HUDEP-2 (cell line): ENCODE data around the gene MYO1E.

Source experiments
- DNase-seq, 76 experiments: peaks; one replicate each; lab custom pipeline; 2025; ENCODE audit not compliant: unreplicated experiment in 76 of 76; lab: John Stamatoyannopoulos, UW

Gene MYO1E

DNA sequence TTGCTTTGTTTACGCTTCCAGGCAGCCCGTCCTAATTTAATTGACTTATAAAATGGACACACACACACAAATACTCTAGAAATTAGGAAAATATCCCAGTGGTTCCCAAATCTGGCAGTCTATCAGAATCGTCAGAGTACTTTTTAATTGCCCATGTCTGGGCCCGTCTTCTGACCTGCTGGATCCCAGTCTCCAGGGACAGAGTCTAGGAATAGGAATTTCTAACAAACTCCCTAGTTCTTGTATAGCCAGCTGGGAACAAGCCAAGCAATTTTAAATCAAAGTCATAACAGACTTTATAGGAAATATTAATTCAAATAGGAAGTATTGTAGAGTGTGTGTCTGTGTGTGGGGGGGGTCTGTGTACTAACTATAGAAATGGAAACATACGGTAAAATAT is 132.6 kb downstream of the MYO1E start:
- DNase-seq, result no peak

DNA sequence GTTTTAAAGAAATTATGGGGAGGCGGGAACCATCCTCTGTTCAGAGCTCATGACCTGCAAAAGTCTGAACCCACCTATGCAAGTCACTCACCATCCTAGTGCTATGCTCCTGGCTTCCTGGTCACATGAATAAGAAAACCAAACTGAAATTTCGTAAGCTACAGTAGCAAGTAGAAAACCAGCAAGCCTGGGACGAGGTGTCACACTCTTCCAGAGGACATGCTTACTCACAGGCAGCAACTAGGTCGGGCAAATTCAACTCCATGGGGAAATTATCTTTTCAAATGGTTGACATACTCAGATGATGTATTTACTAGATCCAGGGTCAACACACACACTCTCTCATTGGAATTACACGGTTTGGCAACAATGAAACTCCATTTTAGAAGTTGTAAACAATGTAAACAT is 134.7 kb downstream of the MYO1E start:
- no peak for DNase-seq

DNA sequence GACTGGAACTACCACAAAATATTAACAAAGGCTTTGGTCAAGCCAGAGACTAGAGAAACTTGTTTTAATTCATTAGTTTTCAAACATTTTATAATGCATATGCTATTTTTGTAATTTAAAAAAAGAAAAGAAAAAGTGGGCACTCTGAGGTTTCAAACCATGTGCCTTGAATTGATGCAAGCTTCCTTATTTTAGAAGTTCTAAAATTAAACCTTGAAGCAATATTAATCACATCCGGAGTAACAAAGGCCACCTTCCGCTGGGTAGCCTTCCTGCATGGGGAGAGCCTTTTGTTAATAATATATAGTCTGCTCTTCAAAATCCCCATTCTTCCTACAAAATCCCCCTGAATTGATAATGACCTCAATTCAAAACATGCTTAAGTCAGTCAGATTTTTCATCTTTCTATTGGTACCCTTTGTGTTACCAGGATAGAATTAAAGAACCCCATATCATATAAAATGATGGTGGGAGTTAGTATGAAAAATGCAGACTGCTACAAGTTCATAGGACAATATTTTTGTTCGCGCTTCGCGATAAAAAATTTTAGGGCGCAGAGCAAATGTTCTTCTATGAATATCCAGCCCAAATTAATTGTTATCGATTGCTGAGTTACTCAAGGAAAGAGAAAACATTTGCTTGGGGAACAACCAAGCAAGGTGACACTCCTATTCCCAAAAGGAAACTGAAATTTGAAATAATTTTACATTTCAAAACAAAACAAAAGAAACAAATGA is 135.4 kb downstream of the MYO1E start:
- no peak for DNase-seq

DNA sequence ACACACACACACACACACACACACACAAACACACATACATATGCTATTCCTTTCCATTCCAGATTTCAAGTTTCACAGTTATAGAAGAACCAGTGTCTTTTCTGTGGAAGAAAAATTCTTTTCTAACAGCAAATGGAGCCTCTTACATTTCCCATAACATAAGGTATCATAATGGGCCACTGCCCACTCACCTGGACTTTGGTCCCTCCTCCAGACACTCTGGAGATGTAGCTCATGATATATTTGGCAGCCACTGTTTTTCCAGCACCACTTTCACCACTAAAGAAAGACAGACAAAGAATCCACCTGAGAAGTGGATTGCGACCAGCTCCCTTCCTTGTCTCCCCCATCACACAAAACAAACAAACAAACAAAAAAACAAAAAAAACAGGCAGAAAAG is 136.3 kb downstream of the MYO1E start:
- DNase-seq, result no peak

DNA sequence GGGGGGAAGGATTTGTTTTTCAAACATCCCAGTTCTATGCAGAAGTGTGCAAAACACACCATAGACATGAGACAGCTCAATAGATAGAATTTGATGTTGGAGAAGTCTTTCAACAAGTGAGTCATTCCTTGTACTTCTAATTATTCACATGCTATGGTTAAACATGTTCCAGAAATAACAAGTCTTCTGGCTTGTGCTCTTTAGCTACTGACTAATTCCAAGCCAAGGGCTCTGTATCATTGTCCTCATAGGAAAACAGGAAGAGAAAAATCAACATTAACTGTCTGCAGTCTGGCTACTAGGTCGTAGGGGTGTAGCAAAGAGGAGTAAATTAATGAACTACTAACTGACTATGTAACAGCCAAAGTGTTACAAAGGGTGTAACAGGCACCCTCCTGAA is 140.2 kb downstream of the MYO1E start:
- DNase-seq, result no peak

DNA sequence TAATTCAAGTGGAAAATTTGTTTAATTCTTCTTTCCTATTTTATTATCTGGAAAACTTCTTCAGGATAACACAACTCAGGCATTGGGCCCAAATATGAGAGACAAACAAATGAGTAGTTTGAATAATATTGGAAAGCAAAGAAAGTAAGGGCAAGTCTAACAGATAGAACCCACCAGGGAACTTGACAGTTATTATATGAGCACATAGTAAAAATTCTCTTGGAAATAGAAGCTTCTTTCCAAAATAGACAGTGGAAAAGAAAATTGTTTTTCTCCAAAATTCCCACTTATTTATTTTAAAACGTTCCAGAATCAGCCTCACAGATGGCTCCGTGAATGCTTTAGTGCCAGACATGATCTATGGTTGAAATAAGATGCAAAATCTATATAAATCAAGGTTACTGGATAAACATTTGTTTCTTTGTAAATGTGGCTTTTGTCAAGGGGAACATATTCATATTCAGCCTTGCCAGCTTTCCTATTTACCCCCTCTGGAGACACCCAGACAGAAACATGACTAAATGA is 142.1 kb downstream of the MYO1E start:
- DNase-seq, result no peak

DNA sequence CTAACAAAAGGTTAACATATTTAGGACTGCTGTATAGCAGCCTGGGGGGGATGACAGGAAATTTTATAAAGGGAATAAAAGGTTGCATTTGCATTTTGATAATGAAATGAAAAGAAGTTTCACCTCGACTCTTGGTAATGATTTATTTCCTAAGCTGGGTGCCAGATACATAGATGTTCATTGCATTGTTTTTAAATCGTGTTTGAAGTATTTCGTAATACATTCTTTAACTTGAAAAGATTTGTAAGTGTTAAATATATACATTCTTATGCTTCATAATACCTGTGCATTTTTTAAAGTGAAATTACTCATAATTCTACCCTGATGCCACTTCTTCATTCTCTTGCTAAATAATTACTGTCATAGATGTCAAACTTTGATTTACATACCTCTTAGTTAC is 143.2 kb downstream of the MYO1E start:
- no peak for DNase-seq

DNA sequence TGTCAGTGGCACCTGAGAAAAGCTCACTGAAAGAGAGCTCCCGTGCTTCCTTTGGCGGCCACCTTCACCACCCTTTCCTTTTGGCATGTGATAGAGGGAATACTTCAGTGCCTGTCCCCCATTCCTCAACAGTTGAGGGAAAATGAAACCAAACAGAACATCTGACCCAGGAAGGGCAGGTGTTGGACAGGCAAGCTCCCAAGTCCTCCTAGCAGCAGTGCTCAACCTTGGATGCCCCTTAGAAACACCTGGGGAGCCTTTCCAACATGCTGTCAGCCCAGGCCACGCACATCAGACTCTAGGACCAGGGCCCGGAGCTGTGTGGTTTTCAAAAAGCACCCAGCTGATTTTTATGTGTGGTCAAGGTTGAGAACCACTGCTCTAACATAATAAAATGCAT is 143.7 kb downstream of the MYO1E start:
- DNase-seq, result no peak

DNA sequence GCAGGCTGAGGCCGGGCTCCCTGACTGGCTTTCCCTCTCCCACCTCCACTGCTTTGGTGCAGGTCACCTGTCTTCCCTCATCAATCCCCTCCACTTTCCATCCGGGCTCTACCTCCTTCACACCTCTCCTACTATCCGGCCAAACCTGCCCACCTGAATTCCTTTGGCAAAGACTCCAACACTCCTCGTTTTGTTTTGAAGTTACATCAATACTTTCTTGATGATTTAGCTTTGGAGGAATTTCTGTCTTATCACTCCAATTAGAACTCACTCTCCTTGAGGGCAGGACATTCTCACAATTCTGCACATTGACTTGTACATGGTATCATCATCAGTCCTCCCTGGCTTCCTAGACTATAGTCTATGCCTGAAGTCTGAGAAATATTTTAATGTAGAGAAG is 145.7 kb downstream of the MYO1E start:
- no peak for DNase-seq

DNA sequence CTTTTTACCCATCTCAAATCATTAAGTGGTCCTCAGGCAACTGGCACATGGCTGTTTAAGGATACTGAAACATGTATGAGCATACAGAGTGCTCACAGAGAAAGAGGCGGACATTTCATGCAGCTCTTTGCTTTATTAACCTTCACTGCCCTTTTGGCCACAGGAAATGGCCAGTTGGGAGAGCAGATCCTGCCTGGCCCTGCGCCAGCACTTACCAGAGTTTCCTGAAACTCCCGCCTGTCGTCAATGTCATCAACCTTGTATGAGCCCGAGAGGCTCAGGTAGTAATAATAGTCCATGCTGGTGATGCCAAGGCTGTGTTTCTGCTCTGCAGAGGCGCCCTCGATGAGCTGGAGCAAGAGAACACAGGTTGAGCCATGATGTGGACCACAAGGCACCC is 148.2 kb downstream of the MYO1E start:
- no peak for DNase-seq

DNA sequence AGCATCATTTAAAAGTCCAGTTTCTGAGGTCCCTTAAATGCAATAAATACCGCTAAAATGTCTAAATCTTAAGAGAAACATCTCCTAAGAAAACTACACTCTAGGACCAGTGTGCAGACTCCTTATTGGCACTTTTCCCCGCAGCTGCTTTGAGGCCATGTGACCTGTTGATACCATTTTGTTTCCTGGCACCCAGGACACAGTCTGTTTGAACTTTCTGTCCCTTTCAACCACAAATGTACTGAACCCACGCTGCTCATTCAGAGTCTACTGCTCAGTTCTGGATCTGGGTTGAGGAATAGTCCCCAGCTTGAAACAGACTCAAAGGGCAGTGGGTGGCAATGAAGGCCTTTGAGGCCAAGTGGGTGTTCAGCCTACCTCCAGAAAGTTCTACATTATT is 148.9 kb downstream of the MYO1E start:
- no peak for DNase-seq

DNA sequence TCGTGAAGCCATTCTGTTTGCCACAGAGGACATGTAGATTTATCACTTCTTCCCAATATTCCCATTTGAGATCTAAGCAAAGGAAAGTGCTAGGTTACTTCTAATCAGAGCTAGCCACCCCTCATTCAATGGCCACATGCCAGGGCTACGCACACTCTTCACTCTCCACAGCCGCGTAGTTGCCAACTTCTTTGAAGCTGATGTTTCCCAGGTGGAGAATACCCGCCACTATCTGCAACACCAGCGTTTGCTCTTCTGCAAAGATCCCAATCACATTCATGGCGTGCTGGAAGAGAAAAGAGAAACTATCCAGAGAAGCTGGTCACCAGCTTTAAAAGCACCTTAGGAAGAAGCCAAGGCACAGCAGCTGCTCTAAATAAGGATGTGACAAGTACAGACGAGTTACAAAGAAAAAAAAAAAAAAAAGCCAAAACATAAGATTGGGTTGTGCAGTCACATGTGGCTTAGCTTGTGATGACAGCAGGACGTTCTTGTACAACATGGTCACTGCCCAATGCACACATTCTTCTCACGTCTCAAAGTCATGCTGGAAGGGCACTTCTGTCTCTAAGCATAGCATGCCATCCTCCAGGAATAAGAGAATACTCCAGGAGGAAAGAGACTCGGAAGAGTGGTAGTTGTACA is 149.6 kb downstream of the MYO1E start:
- no peak for DNase-seq

DNA sequence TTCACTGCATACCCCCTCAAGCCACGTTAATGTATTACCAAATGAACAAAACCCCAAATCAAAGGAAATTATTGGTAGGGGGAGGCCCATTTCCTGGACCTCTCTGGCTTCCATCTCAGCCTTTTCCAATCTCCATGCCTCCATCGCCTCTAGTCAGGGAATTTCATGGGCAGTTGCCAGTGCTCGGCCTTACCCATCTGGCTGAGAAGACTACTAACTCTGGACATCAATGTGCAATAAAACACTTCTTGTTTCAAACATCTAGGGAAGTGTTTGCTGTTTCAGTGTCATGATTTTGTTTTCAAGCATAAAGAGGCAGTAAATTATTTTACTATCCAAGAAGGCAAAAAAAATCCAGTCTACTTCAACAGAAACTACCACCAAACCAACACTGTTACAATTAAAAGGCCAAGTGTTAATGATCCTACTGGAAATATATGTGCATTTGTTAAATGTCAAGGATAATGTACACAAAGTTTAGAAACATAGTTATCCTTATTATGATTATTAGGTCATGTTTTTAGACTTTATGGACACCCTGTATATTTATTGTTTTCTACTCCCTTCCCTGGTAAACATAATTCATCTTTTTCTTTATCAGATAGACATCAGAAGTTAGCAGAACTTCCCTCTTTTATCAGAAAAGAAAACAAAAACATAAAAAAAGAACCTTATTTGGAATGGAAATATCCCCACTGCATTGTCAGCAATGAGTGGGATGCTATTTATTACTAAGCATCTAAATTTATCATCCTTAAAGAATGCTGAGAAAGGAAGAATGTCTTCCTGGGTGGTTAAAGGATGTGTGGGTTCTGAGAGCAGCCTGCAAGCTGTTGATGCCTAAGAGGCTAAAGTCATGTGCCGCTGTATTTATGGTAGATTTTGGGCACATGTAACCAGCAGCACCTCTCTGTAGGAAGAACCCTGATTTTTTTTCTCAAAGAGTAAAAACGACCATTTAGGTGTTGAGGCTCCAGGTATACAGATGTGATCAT is 150.9 kb downstream of the MYO1E start:
- no peak for DNase-seq

DNA sequence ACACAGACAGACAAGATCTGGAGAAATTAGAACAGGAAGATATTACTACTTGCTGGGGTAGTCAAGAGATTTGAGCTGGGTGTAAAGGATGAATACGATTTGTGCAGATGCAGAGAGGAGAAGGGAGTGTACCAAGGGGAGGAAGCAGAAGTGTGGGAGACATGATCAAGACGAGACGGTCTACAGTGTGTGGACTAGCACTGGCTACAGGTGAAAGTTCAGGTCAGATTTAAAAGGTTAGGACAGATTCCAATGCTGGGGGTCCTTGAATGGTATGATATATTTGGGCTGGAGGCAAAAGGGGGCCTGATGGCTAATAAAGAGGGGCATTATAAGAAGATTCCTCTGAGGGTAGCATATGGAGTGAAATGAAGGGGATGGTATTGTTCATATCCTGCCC is 154.0 kb downstream of the MYO1E start:
- no peak for DNase-seq

DNA sequence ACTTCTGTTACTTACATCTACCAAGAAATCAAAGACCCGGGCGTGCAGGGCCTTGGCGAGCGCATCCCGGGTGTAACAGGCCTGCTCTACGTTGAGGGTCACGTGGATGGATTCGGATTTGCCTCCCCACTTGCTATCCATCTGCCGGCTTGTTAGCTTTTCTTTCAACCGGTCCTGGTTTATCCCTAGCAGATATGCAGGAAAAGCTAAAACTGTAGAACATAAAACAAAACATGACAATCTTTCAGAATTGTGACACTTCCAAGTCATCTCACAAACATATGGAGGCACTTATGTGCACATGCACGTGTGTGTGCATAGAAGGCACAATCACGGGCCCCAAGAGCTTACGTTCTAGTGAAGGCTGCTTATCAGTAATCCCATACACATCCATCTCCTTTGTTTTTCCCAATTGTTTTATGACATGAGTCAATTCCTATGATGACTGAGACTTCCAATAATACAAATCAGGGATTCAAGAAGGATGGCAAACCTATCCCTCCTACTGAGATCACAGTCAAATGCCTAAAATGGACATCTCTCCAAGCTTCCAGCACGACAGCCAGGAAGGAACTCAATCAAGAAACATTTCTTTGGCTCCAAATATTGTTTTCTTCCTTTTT is 154.7 kb downstream of the MYO1E start:
- DNase-seq, result no peak

DNA sequence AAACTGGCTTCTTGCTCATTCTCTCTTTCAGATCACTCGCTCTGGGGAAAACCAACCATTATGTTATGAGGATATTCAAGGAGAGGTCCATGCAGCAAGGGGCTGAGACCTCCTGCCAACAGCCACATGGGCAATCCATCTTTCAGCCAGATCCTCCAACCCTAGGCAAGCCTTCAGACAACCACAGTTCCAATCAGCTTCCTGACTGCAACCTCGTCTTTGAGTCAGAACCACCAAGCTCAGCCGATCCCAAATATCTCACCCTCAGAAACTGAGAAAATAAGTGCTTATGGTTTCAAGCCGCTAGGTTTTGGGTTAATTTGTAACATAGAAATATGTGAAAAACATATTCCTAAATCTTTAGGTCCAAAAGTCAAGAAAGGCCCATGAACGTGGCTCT is 155.8 kb downstream of the MYO1E start:
- no peak for DNase-seq

DNA sequence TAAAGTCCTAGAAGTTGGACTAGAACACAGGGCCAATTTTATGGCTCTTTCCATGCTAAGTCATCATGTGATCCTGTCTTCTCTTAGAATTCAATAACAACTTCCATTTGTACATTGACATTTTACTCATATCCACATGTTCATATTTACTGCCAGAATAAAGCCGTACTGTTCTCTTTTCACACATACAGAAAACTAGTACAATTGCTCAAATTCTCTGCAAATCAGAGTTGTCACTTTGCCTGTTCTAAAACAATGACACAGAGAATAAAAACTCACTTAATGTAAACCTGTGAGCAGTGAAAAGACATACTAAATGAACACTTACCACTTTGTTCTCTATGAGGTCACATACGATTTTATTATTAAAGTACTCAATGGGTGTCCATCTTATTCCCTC is 162.5 kb downstream of the MYO1E start:
- DNase-seq, result no peak

DNA sequence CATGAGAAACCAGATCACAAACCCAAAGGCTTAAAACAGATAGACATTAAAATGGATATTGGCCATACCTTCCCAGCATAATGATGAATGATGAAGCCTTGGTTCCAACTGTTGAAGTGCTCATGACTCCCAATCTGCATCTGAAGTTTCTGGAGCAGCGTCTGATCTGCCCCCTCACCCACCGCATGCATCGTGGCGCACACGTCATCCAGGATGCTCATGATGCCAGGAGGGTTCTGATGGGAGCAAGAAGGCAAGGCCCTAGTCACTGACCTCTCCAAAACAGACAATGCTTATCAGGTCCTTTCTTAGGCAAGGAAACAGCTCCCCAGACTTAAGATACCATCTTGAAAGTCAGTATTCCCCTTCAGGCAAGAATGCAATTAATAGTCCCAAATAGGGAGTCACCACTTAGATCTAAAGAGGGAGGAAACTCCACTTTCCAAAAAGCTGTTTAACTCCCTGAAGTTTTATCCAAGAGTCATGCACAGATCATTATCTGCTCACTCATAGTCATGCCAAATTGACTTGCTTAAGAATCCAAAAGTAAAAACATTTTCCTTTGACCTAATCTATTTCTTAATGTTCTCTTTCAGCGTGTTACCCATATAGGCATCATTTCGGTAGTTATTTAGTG is 163.9 kb downstream of the MYO1E start:
- DNase-seq, result no peak

DNA sequence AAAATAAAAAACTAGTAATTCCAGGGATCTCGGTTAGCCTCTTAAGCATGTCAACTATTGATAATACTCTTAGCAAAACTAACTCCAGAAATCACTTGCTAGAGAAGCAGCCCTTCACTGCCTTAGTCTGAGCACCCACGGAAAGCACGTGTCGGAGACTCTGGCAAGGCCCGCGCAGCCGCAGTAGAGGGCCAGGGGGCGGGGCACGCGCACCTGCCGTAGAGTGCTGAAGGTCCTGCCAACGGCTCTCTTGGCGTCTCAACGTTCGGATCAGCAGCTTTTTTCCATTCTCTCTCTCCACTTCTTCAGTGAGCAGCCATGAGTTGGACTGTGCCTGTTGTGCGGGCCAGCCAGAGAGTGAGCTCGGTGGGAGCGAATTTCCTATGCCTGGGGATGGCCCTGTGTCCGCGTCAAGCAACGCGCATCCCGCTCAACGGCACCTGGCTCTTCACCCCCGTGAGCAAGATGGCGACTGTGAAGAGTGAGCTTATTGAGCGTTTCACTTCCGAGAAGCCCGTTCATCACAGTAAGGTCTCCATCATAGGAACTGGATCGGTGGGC is 166.0 kb downstream of the MYO1E start, which contains the start of gene LDHAL6B:
LDHAL6B (plus strand) TSS at position 221 of the 561 bp plus-strand sequence; CDS start at position 319, 98 bp downstream.
- DNase-seq, result no peak
